ENCODE measurements around the gene FKBP11. TPM values are rescaled to one million over a fixed set of nuclear protein-coding genes. Genes with fewer than 3 reads are reported as not detected.
"Not testable (repeated sequence)": the region's sequence is repeated elsewhere in the genome, so short reads cannot be mapped to it uniquely, and the experiment has no call there.

FKBP11 gene
- total RNA-seq, 2 experiments from 2014 or later: 56.8 to 63.8 TPM

GRCh38 chr12:48882972-48883304 lies 42.4 kb downstream of the FKBP11 start:
- Mint-ChIP-seq H3K4me1 (peaks cover 7% of the 10 kb centered on the region), H3K4me3 (no peak overlapping the region), H3K36me3 (ENCODE audit: low read depth) (no peaks in the 10 kb centered on the region), H3K27ac (no peak overlapping the region), H3K27me3 (peaks cover 22% of the 10 kb centered on the region), H3K9me3 (ENCODE audit: low read depth) (no peaks in the 10 kb centered on the region)
- CTCF ChIA-PET: interaction anchor here (0.7 to 2.3 kb wide), 5 partner anchors 20 to 261 kb away, joined by 3 to 17 read pairs (median 4); partner anchors contain the start of gene DDX23
- DNase-seq (no peak), ATAC-seq (no peak)
- intact Hi-C loops (cut with DNase I, micrococcal nuclease): no loop called here
- POLR2A ChIA-PET: no interaction called here

- H3K4me3 Mint-ChIP-seq: no peak overlapping the region
- no peak for ATAC-seq
- intact Hi-C loops (cut with DNase I, micrococcal nuclease): no loop called here
- ChIA-PET POLR2A (no interaction called here), CTCF (interaction anchor here (1.3 to 3.9 kb wide), 4 partner anchors 8 to 29 kb away, joined by 3 to 25 read pairs (median 8); partner anchors contain the start of gene DDX23)
- H3K27ac Mint-ChIP-seq: no peak overlapping the region
- peaks cover 7% of the 10 kb centered on the region for H3K4me1 Mint-ChIP-seq
- DNase-seq: no peak
- peaks cover 22% of the 10 kb centered on the region for H3K27me3 Mint-ChIP-seq
- H3K36me3 Mint-ChIP-seq (ENCODE audit: low read depth): no peaks in the 10 kb centered on the region
- no peaks in the 10 kb centered on the region for H3K9me3 Mint-ChIP-seq (ENCODE audit: low read depth)
Observed at GRCh38 chr12:48882315-48882687, 43.0 kb downstream of the FKBP11 start.

GRCh38 chr12:48881686-48882314 lies 43.5 kb downstream of the FKBP11 start:
- intact Hi-C loops (cut with DNase I, micrococcal nuclease): no loop called here
- CTCF ChIA-PET: interaction anchor here (1.6 to 3.9 kb wide), 3 partner anchors 8 to 29 kb away, joined by 4 to 25 read pairs (median 13); partner anchors contain the start of genes DDX23 and RND1
- H3K9me3 Mint-ChIP-seq (ENCODE audit: low read depth): no peaks in the 10 kb centered on the region
- peaks cover 7% of the 10 kb centered on the region for H3K4me1 Mint-ChIP-seq
- POLR2A ChIA-PET: interaction anchor here (0.6 kb wide), 1 partner anchor 30 kb away, joined by 4 read pairs; the partner anchor contains the start of gene DDX23
- H3K27ac Mint-ChIP-seq: no peak overlapping the region
- no peaks in the 10 kb centered on the region for H3K36me3 Mint-ChIP-seq (ENCODE audit: low read depth)
- peaks cover 22% of the 10 kb centered on the region for H3K27me3 Mint-ChIP-seq
- no peak for DNase-seq
- no peak overlapping the region for H3K4me3 Mint-ChIP-seq
- no peak for ATAC-seq

GRCh38 chr12:48880647-48881046 lies 44.6 kb downstream of the FKBP11 start:
- Mint-ChIP-seq H3K4me1 (peaks cover 7% of the 10 kb centered on the region), H3K9me3 (ENCODE audit: low read depth) (no peaks in the 10 kb centered on the region), H3K27me3 (peaks cover 22% of the 10 kb centered on the region), H3K36me3 (ENCODE audit: low read depth) (no peaks in the 10 kb centered on the region), H3K4me3 (no peak overlapping the region), H3K27ac (no peak overlapping the region)
- no peak for ATAC-seq
- no peak for DNase-seq
- CTCF ChIA-PET: interaction anchor here (1.6 to 3.9 kb wide), 3 partner anchors 10 to 27 kb away, joined by 4 to 25 read pairs (median 13); partner anchors contain the start of genes DDX23 and RND1
- intact Hi-C loops (cut with DNase I, micrococcal nuclease): no loop called here
- POLR2A ChIA-PET: no interaction called here

- intact Hi-C loops (cut with DNase I, micrococcal nuclease): no loop called here
- H3K4me1 Mint-ChIP-seq: peaks cover 7% of the 10 kb centered on the region
- ChIA-PET CTCF (interaction anchor here (0.6 to 3.9 kb wide), 4 partner anchors 12 to 111 kb away, joined by 3 to 25 read pairs (median 6); no protein-coding TSS in a partner anchor), POLR2A (no interaction called here)
- H3K36me3 Mint-ChIP-seq (ENCODE audit: low read depth): no peaks in the 10 kb centered on the region
- no peak overlapping the region for H3K27ac Mint-ChIP-seq
- no peaks in the 10 kb centered on the region for H3K9me3 Mint-ChIP-seq (ENCODE audit: low read depth)
- H3K27me3 Mint-ChIP-seq: peaks cover 22% of the 10 kb centered on the region
- H3K4me3 Mint-ChIP-seq: no peak overlapping the region
- DNase-seq (no peak), ATAC-seq (no peak)
Observed at GRCh38 chr12:48878548-48878947, 46.7 kb downstream of the FKBP11 start.

GRCh38 chr12:48875944-48876515 lies 49.3 kb downstream of the FKBP11 start:
- ChIA-PET CTCF (interaction anchor here (1.1 kb wide), 1 partner anchor 25 kb away, joined by 3 read pairs; no protein-coding TSS in a partner anchor), POLR2A (no interaction called here)
- Mint-ChIP-seq H3K9me3 (ENCODE audit: low read depth) (no peaks in the 10 kb centered on the region), H3K4me1 (no peaks in the 10 kb centered on the region), H3K27me3 (peaks cover 12% of the 10 kb centered on the region), H3K4me3 (no peak overlapping the region), H3K36me3 (ENCODE audit: low read depth) (no peaks in the 10 kb centered on the region), H3K27ac (no peak overlapping the region)
- DNase-seq: no peak
- intact Hi-C loops (cut with DNase I, micrococcal nuclease): no loop called here
- no peak for ATAC-seq

- H3K27ac Mint-ChIP-seq; H3K27me3 Mint-ChIP-seq; DNase-seq; H3K9me3 Mint-ChIP-seq (ENCODE audit: low read depth); intact Hi-C loops (cut with DNase I, micrococcal nuclease); H3K36me3 Mint-ChIP-seq (ENCODE audit: low read depth); H3K4me1 Mint-ChIP-seq; ATAC-seq; H3K4me3 Mint-ChIP-seq: not testable (repeated sequence)
- ChIA-PET POLR2A (interaction anchor here (1.2 kb wide), 1 partner anchor 21 kb away, joined by 3 read pairs; no protein-coding TSS in a partner anchor), CTCF (interaction anchor here (0.9 to 2.0 kb wide), 4 partner anchors 14 to 30 kb away, joined by 4 to 17 read pairs (median 5); a partner anchor contains a TSS)
Observed at GRCh38 chr12:48873534-48873933, 51.8 kb downstream of the FKBP11 start.

- no peak overlapping the region for H3K4me3 Mint-ChIP-seq
- no peaks in the 10 kb centered on the region for H3K27me3 Mint-ChIP-seq
- no peaks in the 10 kb centered on the region for H3K36me3 Mint-ChIP-seq (ENCODE audit: low read depth)
- H3K4me1 Mint-ChIP-seq: no peaks in the 10 kb centered on the region
- intact Hi-C loops (cut with DNase I, micrococcal nuclease): no loop called here
- no peak overlapping the region for H3K27ac Mint-ChIP-seq
- ATAC-seq (no peak), DNase-seq (no peak)
- CTCF ChIA-PET: interaction anchor here (0.7 to 2.0 kb wide), 5 partner anchors 13 to 38 kb away, joined by 3 to 17 read pairs (median 4); a partner anchor contains a TSS
- H3K9me3 Mint-ChIP-seq (ENCODE audit: low read depth): no peaks in the 10 kb centered on the region
- POLR2A ChIA-PET: interaction anchor here (1.2 kb wide), 1 partner anchor 20 kb away, joined by 3 read pairs; no protein-coding TSS in a partner anchor
Observed at GRCh38 chr12:48873096-48873495, 52.2 kb downstream of the FKBP11 start.

Other genes with a start within 250 kb of the FKBP11 start
- gene KANSL2, start 243.3 kb downstream of the FKBP11 start, total RNA-seq: 10 to 100 TPM; 44.0 to 59.8 TPM
- gene CCNT1, start 208.8 kb downstream of the FKBP11 start, total RNA-seq: 10 to 100 TPM; 82.2 to 85.1 TPM
- under 1 TPM; 0.05 to 0.09 TPM for gene ADCY6, start 136.4 kb downstream of the FKBP11 start, total RNA-seq
- gene CACNB3, start 107.0 kb downstream of the FKBP11 start, total RNA-seq: 10 to 100 TPM; 11.5 to 16.1 TPM
- 100 to 1,000 TPM; 115 to 120 TPM for gene DDX23, start 73.3 kb downstream of the FKBP11 start, total RNA-seq
- gene RND1, start 59.6 kb downstream of the FKBP11 start, total RNA-seq: 1 to 10 TPM; 2.2 to 3.3 TPM
- 10 to 100 TPM; 84.7 to 96.1 TPM for gene ARF3, start 32.0 kb upstream of the FKBP11 start, total RNA-seq
- under 1 TPM; 0.16 to 0.18 TPM for gene WNT10B, start 46.2 kb upstream of the FKBP11 start, total RNA-seq
- gene WNT1, start 52.8 kb upstream of the FKBP11 start, total RNA-seq: not detected
- gene DDN, start 73.9 kb upstream of the FKBP11 start, total RNA-seq: under 1 TPM; 0.48 to 0.61 TPM
- 10 to 100 TPM; 54.5 to 62.6 TPM for gene PRKAG1, start 93.3 kb upstream of the FKBP11 start, total RNA-seq
- 10 to 100 TPM; 48.3 to 58.2 TPM for gene KMT2D, start 135.3 kb upstream of the FKBP11 start, total RNA-seq
- 10 to 100 TPM in 1 of 2 experiments, 1 to 10 TPM in 1; 6.7 to 13.3 TPM for gene RHEBL1, start 144.5 kb upstream of the FKBP11 start, total RNA-seq
- gene DHH, start 169.3 kb upstream of the FKBP11 start, total RNA-seq: not detected
- gene LMBR1L, start 185.4 kb upstream of the FKBP11 start, total RNA-seq: 10 to 100 TPM; 45.0 to 48.0 TPM
- gene TUBA1B, start 205.9 kb upstream of the FKBP11 start, total RNA-seq: 1,000 to 10,000 TPM; 2,393 to 2,425 TPM